Peyer's patch (tissue), 4 donors: ENCODE data around the gene HACD2. TPM values are rescaled to one million over a fixed set of nuclear protein-coding genes. Genes with fewer than 3 reads are reported as not detected.

Experiments used
- DNase-seq, 3 donors: peaks; one replicate each; pipeline ENCODE4 v3.0.0-alpha.2; 2017 to 2019
- H3K27ac ChIP-seq, 4 donors: fragments of 200-600 bp; sonication (generic); one replicate each; pipeline ENCODE4 v1.5.1; 2016 to 2019
- H3K27me3 ChIP-seq, 2 donors: fragments of 200-600 bp; sonication (generic); one replicate each; pipeline ENCODE4 v1.5.1; 2019
- H3K36me3 ChIP-seq, 3 donors: fragments of 200-600 bp; sonication (generic); one replicate each; pipeline ENCODE4 v1.5.1; 2016 to 2019
- H3K4me1 ChIP-seq, 4 donors: fragments of 200-600 bp; sonication (generic); one replicate each; pipeline ENCODE4 v1.5.1; 2016 to 2019
- H3K4me3 ChIP-seq, 4 donors: fragments of 200-600 bp; sonication (generic); 1 replicate in 3 of 4; 2 replicates in 1 of 4; pipeline ENCODE4 v1.5.1; 2016 to 2019; ENCODE audit warnings: mild to moderate bottlenecking in 1 of 4
- H3K9me3 ChIP-seq, 4 donors: fragments of 200-600 bp; sonication (generic); one replicate each; pipeline ENCODE4 v1.5.1; 2016 to 2019; ENCODE audit warnings: mild to moderate bottlenecking in 1 of 4
- POLR2A ChIP-seq, 2 donors: fragments of 450-650 bp; IDR thresholded peaks; one replicate each; pipeline ENCODE4 v1.5.1; 2017; ENCODE audit warnings: antibody characterized with exemption in 2 of 2, mild to moderate bottlenecking in 2 of 2, moderate library complexity in 2 of 2
- total RNA-seq, 4 donors: library from RNA; depleted of rRNA; stranded (reverse); fragments of >200 nt; gene quantifications; one replicate each; pipeline ENCODE4 v1.1.0, GENCODE V29; 2016
- TF ChIP-seq, protein P1 (sequence below), 6 experiments: fragments of 450-650 bp in 4 of 6; fragments of 200-600 bp in 2 of 6; sonication (generic) in 1 of 6; IDR thresholded peaks; one replicate each; pipeline ENCODE4 v1.5.1; 2017 to 2019; ENCODE audit warnings: antibody characterized with exemption in 6 of 6, mild to moderate bottlenecking in 3 of 6, moderate library complexity in 1 of 6

Gene HACD2
- total RNA-seq, 4 donors from 2014 or later = 19.8 to 53.6 (median 27.6) TPM

GRCh38 chr3:123447749-123448517 lies 136.9 kb downstream of the HACD2 start:
- Histone ChIP-seq H3K36me3 (no peaks in the 10 kb centered on the region), H3K27ac (peak overlapping the region; percentile 16 to 87 (median 72)), H3K27me3 (peaks cover 0 to 6% of the 10 kb centered on the region in 2 donors), H3K9me3 (no peaks in the 10 kb centered on the region), H3K4me1 (peaks cover 0 to 25% (median 7%) of the 10 kb centered on the region in 4 donors), H3K4me3 (peak overlapping the region; percentile 37 to 64 (median 53))
- TF ChIP-seq, protein P1, sequence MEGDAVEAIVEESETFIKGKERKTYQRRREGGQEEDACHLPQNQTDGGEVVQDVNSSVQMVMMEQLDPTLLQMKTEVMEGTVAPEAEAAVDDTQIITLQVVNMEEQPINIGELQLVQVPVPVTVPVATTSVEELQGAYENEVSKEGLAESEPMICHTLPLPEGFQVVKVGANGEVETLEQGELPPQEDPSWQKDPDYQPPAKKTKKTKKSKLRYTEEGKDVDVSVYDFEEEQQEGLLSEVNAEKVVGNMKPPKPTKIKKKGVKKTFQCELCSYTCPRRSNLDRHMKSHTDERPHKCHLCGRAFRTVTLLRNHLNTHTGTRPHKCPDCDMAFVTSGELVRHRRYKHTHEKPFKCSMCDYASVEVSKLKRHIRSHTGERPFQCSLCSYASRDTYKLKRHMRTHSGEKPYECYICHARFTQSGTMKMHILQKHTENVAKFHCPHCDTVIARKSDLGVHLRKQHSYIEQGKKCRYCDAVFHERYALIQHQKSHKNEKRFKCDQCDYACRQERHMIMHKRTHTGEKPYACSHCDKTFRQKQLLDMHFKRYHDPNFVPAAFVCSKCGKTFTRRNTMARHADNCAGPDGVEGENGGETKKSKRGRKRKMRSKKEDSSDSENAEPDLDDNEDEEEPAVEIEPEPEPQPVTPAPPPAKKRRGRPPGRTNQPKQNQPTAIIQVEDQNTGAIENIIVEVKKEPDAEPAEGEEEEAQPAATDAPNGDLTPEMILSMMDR (IDR thresholded peaks at IDR 0.05) = peak in 3 of 6 experiments; percentile 23 to 39 (median 29)
- no peak for TF ChIP-seq POLR2A (IDR thresholded peaks at IDR 0.05)
- peak in 1 of 3 donors; percentile 64 for DNase-seq

DNA sequence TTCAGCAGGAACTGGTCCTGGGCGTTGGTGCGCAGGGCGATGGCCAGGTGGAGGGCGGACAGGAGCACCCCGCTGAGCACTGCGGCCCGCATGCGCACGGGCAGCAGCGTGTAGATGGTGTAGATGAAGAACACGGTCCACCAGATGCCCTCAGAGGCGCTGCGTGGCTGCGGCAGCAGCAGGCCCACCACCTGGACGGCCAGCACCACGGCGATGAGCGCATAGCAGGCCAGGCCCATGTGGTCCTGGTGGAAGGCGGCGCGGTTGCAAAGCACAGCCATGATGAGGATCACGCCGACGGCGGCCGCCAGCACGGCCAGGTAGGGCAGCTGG lies 137.5 kb downstream of the HACD2 start:
- Histone ChIP-seq H3K4me3 (peak overlapping the region; percentile 10 to 64 (median 53)), H3K9me3 (no peaks in the 10 kb centered on the region), H3K27me3 (peaks cover 0 to 6% of the 10 kb centered on the region in 2 donors), H3K27ac (peak overlapping the region in 3 of 4 donors; percentile 31 to 87 (median 73)), H3K4me1 (peaks cover 0 to 25% (median 7%) of the 10 kb centered on the region in 4 donors), H3K36me3 (no peaks in the 10 kb centered on the region)
- no peak for DNase-seq
- no peak for TF ChIP-seq POLR2A (IDR thresholded peaks at IDR 0.05)
- TF ChIP-seq, protein P1 (IDR thresholded peaks at IDR 0.05) = no peak

- Histone ChIP-seq H3K4me1 (peaks cover 0 to 25% (median 7%) of the 10 kb centered on the region in 4 donors), H3K36me3 (no peaks in the 10 kb centered on the region), H3K27me3 (peaks cover 0 to 6% of the 10 kb centered on the region in 2 donors), H3K9me3 (no peaks in the 10 kb centered on the region), H3K4me3 (peak overlapping the region in 1 of 4 donors; percentile 64), H3K27ac (peak overlapping the region in 3 of 4 donors; percentile 10 to 87 (median 30))
- no peak for DNase-seq
- TF ChIP-seq, protein P1 (IDR thresholded peaks at IDR 0.05) = no peak
- no peak for TF ChIP-seq POLR2A (IDR thresholded peaks at IDR 0.05)
Measured at GRCh38 chr3:123446610-123447109, 138.2 kb downstream of the HACD2 start.

GRCh38 chr3:123446210-123446609 lies 138.6 kb downstream of the HACD2 start:
- H3K4me3 ChIP-seq = peak overlapping the region in 1 of 4 donors; percentile 64
- peaks cover 0 to 6% of the 10 kb centered on the region in 2 donors for H3K27me3 ChIP-seq
- no peak for TF ChIP-seq POLR2A (IDR thresholded peaks at IDR 0.05)
- TF ChIP-seq, protein P1 (IDR thresholded peaks at IDR 0.05) = no peak
- no peaks in the 10 kb centered on the region for H3K9me3 ChIP-seq
- H3K27ac ChIP-seq = peak overlapping the region in 2 of 4 donors; percentile 10 to 87
- no peaks in the 10 kb centered on the region for H3K36me3 ChIP-seq
- peaks cover 0 to 25% (median 7%) of the 10 kb centered on the region in 4 donors for H3K4me1 ChIP-seq
- DNase-seq = no peak

- Histone ChIP-seq H3K4me3 (peak overlapping the region in 1 of 4 donors; percentile 64), H3K4me1 (peaks cover 0 to 23% (median 7%) of the 10 kb centered on the region in 4 donors), H3K27ac (peak overlapping the region in 1 of 4 donors; percentile 87), H3K9me3 (no peaks in the 10 kb centered on the region), H3K27me3 (peaks cover 0 to 6% of the 10 kb centered on the region in 2 donors), H3K36me3 (no peaks in the 10 kb centered on the region)
- no peak for DNase-seq
- TF ChIP-seq, protein P1 (IDR thresholded peaks at IDR 0.05) = no peak
- no peak for TF ChIP-seq POLR2A (IDR thresholded peaks at IDR 0.05)
Measured at GRCh38 chr3:123445702-123446101, 139.2 kb downstream of the HACD2 start.
